Measurements from ENCODE around the gene SGSM1.

DNA sequence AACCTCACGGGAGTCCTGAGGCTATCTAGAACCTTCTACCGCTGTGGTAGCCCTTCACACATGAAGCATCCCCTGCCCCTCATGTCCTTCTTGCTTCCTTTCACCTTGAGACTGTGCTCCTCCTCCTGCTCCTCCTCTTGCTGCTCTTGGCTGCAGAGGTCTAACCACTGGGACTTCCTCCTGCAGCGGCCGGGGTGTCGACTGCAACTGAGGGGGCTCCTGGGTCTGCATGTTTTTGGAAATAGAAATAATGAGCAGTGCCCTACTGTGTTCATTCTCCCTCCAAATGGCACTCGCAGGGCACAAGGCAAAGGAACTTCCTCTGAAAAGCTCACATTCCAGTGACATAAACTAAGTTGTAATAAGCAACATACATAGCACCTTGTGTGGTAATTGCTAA, 46.2 kb upstream of the SGSM1 start:
- TF ChIP-seq, protein P1, sequence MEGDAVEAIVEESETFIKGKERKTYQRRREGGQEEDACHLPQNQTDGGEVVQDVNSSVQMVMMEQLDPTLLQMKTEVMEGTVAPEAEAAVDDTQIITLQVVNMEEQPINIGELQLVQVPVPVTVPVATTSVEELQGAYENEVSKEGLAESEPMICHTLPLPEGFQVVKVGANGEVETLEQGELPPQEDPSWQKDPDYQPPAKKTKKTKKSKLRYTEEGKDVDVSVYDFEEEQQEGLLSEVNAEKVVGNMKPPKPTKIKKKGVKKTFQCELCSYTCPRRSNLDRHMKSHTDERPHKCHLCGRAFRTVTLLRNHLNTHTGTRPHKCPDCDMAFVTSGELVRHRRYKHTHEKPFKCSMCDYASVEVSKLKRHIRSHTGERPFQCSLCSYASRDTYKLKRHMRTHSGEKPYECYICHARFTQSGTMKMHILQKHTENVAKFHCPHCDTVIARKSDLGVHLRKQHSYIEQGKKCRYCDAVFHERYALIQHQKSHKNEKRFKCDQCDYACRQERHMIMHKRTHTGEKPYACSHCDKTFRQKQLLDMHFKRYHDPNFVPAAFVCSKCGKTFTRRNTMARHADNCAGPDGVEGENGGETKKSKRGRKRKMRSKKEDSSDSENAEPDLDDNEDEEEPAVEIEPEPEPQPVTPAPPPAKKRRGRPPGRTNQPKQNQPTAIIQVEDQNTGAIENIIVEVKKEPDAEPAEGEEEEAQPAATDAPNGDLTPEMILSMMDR (IDR thresholded peaks at IDR 0.05 in 4 of 5, conservative IDR thresholded peaks at IDR 0.05 in 1 of 5) = no peak
- TF ChIP-seq POLR2A (IDR thresholded peaks at IDR 0.05) = no peak

Data from gastrocnemius medialis (tissue), 4 donors.